Adrenal gland (tissue), 12 donors: ENCODE results near the gene LMBR1L. TPM values are rescaled to one million over a fixed set of nuclear protein-coding genes. Genes with fewer than 3 reads are reported as not detected.
A peak's percentile ranks its signal among the peaks of the same experiment; 100 is the strongest.
"Not testable (repeated sequence)": the region's sequence is repeated elsewhere in the genome, so short reads cannot be mapped to it uniquely, and the experiment has no call there.

Source experiments
- DNase-seq, 7 donors: peaks; one replicate each; pipeline ENCODE4 v3.0.0-alpha.2; 2019 to 2020
- H3K27ac ChIP-seq, 5 donors: fragments of 200-600 bp; sonication (generic) in 4 of 5; 1 replicate in 3 of 5; 2 replicates in 2 of 5; pipeline versions ENCODE4 v1.5.1 to v1.8.0; 2016 to 2020; ENCODE audit warnings: mild to moderate bottlenecking in 1 of 5
- H3K27me3 ChIP-seq: fragments of 200-600 bp; 2 replicates; pipeline ENCODE4 v1.8.0; 2021
- H3K36me3 ChIP-seq, 2 donors: fragments of 200-600 bp; replicated peaks in 1 of 2; 1 replicate in 1 of 2; 2 replicates in 1 of 2; pipeline versions ENCODE4 v1.5.1 to v1.8.0; 2018 to 2022
- H3K4me1 ChIP-seq, 2 donors: fragments of 200-600 bp; replicated peaks in 1 of 2; 1 replicate in 1 of 2; 2 replicates in 1 of 2; pipeline versions ENCODE4 v1.5.1 to v1.8.0; 2018 to 2021
- H3K4me3 ChIP-seq, 4 donors: fragments of 200-600 bp; sonication (generic) in 3 of 4; one replicate each; pipeline ENCODE4 v1.5.1; 2016 to 2018
- H3K9me3 ChIP-seq, 3 donors: fragments of 200-600 bp; sonication (generic) in 1 of 3; replicated peaks in 1 of 3; 1 replicate in 2 of 3; 2 replicates in 1 of 3; pipeline versions ENCODE4 v1.5.1 to v1.8.0; 2016 to 2021
- POLR2A ChIP-seq, 2 donors: fragments of 450-650 bp; IDR thresholded peaks; one replicate each; pipeline ENCODE4 v1.6.1; 2017; ENCODE audit warnings: antibody characterized with exemption in 2 of 2, mild to moderate bottlenecking in 2 of 2, moderate library complexity in 1 of 2
- WGBS, 4 donors: extraction: QIAGEN DNeasy Blood & Tissue Kit in 2 of 4; methylation state at CpG; one replicate each; pipeline versions ENCODE4 v1.1.5 to v1.1.7; 2013 to 2017; 5-methylcytosine and 5-hydroxymethylcytosine counted together
- intact Hi-C, 2 donors: fragments of 100-400 bp; cut with DNase I; formaldehyde crosslinking; loops; one replicate each; pipeline versions ENCODE4 v1.14.1 to v1.15.0; 2022 to 2023
- polyA plus RNA-seq, 3 donors: library from polyadenylated mRNA; stranded (reverse); fragments of 200-250 nt in 2 of 3; fragments of 350-450 nt in 1 of 3; fragmentation: Illumina TruSeq in 1 of 3; extraction: RNeasy Lipid Tissue Mini Kit (QIAGEN cat#74804) in 1 of 3; gene quantifications; one replicate each; pipeline ENCODE4 v1.2.3, GENCODE V29; 2013 to 2014
- total RNA-seq, 9 donors: library from RNA; depleted of rRNA in 4 of 9; stranded (reverse); fragments of >200 nt in 4 of 9; fragments of 120-200 nt in 1 of 9; fragmentation: NEBNext Ultra II Directional in 1 of 9; extraction: Animal tissue kit (Norgen Biotek cat#: 25700) in 1 of 9; gene quantifications; one replicate each; pipeline versions ENCODE4 v1.1.0 to v1.2.4, GENCODE V29; 2013 to 2023
- TF ChIP-seq, protein P1 (sequence below), 6 experiments: fragments of 450-650 bp in 4 of 6; fragments of 200-600 bp in 2 of 6; sonication (generic) in 1 of 6; IDR thresholded peaks; 1 replicate in 5 of 6; 2 replicates in 1 of 6; pipeline versions ENCODE4 v1.5.1 to v1.8.0; 2016 to 2021; ENCODE audit warnings: antibody characterized with exemption in 6 of 6, mild to moderate bottlenecking in 2 of 6, moderate library complexity in 1 of 6
- donor health status: healthy with polysubstance abuse.
- donor health status: Bipolar disorder and iron deficiency.
- donor health status: DM: yes; HTN: yes; CAD: no.
- donor health status: DM: no; HTN: no; CAD: no.
- donor health status: DM: no; HTN: no; CAD: no.
- donor health status: DM: yes; HTN: yes; CAD: no.

LMBR1L gene
- total and polyA plus RNA-seq, 12 donors: 20.6 to 136 (median 77.5) TPM

DNA sequence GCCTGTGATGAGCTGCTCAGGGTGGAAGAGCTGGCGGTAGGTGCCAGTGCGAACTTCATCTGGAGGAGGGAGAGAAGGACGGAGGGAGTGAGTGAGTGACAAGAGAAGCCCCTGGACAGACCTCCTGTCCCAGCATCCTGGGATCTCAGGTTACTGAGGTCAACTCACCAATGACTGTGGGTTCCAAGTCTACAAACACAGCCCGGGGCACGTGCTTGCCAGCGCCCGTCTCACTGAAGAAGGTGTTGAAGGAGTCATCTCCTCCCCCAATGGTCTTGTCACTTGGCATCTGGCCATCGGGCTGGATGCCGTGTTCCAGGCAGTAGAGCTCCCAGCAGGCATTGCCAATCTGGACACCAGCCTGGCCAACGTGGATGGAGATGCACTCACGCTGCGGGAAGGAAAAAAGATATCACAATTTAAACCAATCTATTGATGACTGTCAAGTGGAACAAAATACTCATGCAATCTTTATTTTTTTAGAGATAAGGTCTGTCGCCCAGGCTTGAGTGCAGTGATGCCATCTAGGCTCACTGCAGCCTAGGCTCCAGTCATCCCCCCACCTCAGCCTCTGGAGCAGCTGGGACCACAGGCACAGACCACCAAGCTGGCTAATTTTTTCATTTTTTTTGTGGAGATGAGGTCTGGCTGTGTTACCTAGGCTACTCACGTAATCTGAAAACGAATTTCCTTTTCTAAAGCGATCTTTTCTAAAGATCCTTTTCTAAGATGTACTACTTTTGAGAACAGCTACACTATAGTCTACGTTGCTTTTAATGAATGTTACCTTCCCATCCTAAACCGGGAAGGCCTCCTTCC, 18.9 kb upstream of the LMBR1L start:
- H3K9me3 ChIP-seq: no peaks in the 10 kb centered on the region
- peak; percentile 19 to 68 (median 38) for DNase-seq
- H3K4me1 ChIP-seq: peaks cover 11 to 27% of the 10 kb centered on the region in 2 donors
- peak overlapping the region in 4 of 5 donors; percentile 97 to 99 (median 98) for H3K27ac ChIP-seq
- peaks cover 0 to 29% of the 10 kb centered on the region in 2 donors for H3K36me3 ChIP-seq
- intact Hi-C loops: loop anchor here (5.0 to 10.0 kb wide), 5 partner anchors 55 to 105 kb away; partner anchors contain the start of genes KMT2D (in 2 of the 2), RHEBL1 (in 2 of the 2) and TUBA1A (in 2 of the 2)
- 41 to 47% (median 43%) methylated on average over 18 of the region's 18 CpGs for WGBS, 4 donors
- no peak for TF ChIP-seq POLR2A (IDR thresholded peaks at IDR 0.05)
- TF ChIP-seq, protein P1, sequence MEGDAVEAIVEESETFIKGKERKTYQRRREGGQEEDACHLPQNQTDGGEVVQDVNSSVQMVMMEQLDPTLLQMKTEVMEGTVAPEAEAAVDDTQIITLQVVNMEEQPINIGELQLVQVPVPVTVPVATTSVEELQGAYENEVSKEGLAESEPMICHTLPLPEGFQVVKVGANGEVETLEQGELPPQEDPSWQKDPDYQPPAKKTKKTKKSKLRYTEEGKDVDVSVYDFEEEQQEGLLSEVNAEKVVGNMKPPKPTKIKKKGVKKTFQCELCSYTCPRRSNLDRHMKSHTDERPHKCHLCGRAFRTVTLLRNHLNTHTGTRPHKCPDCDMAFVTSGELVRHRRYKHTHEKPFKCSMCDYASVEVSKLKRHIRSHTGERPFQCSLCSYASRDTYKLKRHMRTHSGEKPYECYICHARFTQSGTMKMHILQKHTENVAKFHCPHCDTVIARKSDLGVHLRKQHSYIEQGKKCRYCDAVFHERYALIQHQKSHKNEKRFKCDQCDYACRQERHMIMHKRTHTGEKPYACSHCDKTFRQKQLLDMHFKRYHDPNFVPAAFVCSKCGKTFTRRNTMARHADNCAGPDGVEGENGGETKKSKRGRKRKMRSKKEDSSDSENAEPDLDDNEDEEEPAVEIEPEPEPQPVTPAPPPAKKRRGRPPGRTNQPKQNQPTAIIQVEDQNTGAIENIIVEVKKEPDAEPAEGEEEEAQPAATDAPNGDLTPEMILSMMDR (IDR thresholded peaks at IDR 0.05): no peak
- no peaks in the 10 kb centered on the region for H3K27me3 ChIP-seq
- peak overlapping the region in 2 of 4 donors; percentile 75 to 86 for H3K4me3 ChIP-seq

DNA sequence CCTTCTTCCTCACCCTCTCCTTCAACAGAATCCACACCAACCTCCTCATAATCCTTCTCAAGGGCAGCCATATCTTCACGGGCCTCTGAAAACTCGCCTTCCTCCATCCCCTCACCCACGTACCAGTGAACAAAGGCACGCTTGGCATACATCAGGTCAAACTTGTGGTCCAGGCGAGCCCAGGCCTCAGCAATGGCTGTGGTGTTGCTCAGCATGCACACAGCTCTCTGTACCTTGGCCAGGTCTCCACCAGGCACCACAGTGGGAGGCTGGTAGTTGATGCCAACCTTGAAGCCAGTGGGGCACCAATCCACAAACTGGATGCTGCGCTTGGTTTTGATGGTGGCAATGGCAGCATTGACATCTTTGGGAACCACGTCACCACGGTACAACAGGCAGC, 17.3 kb upstream of the LMBR1L start:
- peaks cover 0 to 29% of the 10 kb centered on the region in 2 donors for H3K36me3 ChIP-seq
- H3K27me3 ChIP-seq, H3K4me3 ChIP-seq, H3K9me3 ChIP-seq, DNase-seq, H3K27ac ChIP-seq: not testable (repeated sequence)
- WGBS, 4 donors: 79 to 93% (median 82%) methylated on average over 3 to 7 of the region's 8 CpGs
- intact Hi-C loops: loop anchor here (10.0 kb wide), 1 partner anchor 63 kb away; the partner anchor contains the start of genes KMT2D (in 2 of the 2) and RHEBL1 (in 2 of the 2)
- peaks cover 11 to 27% of the 10 kb centered on the region in 2 donors for H3K4me1 ChIP-seq

DNA sequence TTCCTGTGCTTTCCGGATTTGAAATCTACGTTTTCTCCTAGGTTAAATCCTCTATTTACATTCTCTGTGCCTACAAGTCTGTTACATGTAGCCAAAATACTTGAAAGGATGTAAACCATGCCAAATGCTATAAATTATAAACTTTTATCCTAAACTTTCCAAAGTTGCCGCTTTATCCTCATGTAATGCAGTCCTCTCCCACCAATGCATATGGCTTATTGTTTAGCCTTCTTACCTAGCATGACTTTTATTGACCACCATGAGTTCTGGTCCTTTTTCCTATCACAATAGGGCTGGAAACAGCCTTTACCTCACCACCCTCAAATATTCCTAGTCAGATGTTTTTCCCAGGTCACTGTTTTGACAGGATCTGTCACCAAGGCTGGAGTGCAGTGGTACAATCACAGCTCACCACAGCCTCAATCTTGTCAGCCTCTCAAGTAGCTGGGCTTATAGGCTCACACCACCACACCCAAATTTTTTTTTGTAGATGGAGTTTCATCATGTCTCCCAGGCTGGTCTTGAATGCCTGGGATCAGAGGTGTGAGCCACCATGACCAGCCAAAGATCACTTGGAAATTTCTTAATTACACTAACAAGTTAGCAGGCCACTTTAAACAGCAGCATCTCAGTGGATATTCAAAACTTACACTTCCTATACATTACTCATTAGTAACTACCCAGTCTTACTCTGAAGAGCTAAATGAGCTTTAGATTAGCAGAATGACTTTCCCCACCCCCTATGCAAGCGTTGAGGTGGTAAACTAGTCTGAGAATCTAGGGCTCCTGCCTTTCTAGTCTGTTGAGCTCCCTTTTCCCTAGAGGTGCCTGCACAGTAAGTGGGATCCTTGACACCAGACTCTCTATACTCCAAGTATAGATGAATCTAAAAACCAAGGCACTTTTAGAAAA, 16.5 kb upstream of the LMBR1L start:
- Histone ChIP-seq H3K9me3 (no peaks in the 10 kb centered on the region), H3K36me3 (peaks cover 0 to 29% of the 10 kb centered on the region in 2 donors), H3K27ac (no peak overlapping the region), H3K4me3 (no peak overlapping the region), H3K4me1 (peaks cover 9 to 19% of the 10 kb centered on the region in 2 donors), H3K27me3 (no peaks in the 10 kb centered on the region)
- DNase-seq: no peak
- WGBS, 4 donors: 84 to 92% (median 90%) methylated on average over 4 of the region's 4 CpGs
- TF ChIP-seq POLR2A (IDR thresholded peaks at IDR 0.05): peak in 1 of 2 donors; percentile 1
- TF ChIP-seq, protein P1 (IDR thresholded peaks at IDR 0.05): no peak
- intact Hi-C loops: loop anchor here (10.0 kb wide), 1 partner anchor 62 kb away; the partner anchor contains the start of genes KMT2D (in 2 of the 2) and RHEBL1 (in 2 of the 2)

DNA sequence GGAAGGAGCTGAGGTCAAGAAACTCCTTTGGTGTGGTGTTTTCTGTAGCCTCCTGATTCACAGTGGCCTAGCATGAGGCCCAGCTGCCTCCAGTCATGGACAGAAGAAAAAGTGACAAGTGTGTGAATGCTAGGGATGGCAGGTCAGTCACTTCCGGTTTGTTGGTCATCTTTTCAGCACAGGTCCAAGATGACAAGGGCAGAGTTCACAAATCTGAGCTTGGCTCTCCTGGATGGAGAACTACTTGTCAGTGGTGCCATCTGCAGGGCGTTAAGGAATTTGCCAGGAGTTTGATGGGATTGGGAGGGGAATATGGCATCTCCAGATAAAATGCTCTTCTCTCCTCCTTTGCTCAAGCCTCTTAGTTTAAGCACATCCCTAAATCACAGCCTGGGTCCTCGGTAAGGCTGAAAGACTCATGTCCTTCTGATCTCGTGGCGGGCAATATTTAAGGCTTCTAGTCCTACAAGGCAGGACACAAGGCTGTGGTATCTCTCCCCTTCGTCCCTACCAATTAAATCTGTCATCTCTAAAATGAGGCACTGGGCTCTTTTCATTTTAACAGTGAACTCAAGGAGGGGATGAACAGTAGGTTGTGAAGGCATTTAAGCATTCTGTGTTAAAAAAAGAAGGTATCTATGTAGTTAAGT, 10.5 kb upstream of the LMBR1L start:
- H3K4me3 ChIP-seq: no peak overlapping the region
- TF ChIP-seq POLR2A (IDR thresholded peaks at IDR 0.05): no peak
- TF ChIP-seq, protein P1 (IDR thresholded peaks at IDR 0.05): peak; percentile 35 to 86 (median 72)
- H3K9me3 ChIP-seq: no peaks in the 10 kb centered on the region
- H3K36me3 ChIP-seq: no peaks in the 10 kb centered on the region
- intact Hi-C loops: loop anchor here (5.0 to 10.0 kb wide), 2 partner anchors 34 to 56 kb away; partner anchors contain the start of genes KMT2D (in 2 of the 2) and RHEBL1 (in 2 of the 2)
- DNase-seq: peak; percentile 50 to 84 (median 74)
- 16 to 32% (median 26%) methylated on average over 6 of the region's 6 CpGs for WGBS, 4 donors
- peaks cover 0 to 4% of the 10 kb centered on the region in 2 donors for H3K4me1 ChIP-seq
- no peaks in the 10 kb centered on the region for H3K27me3 ChIP-seq
- H3K27ac ChIP-seq: no peak overlapping the region
